ENCODE data around the gene SPPL3. TPM values are rescaled to one million over a fixed set of nuclear protein-coding genes. Genes with fewer than 3 reads are reported as not detected.
A peak's percentile ranks its signal among the peaks of the same experiment; 100 is the strongest.

The SPPL3 gene
- total and polyA plus RNA-seq, 7 donors = 7.3 to 24.2 (median 17.5) TPM

- no peak overlapping the region for H3K4me3 ChIP-seq
- peaks cover 36% of the 10 kb centered on the region for H3K4me1 ChIP-seq
- ATAC-seq (no peak), DNase-seq (no peak)
- H3K27me3 ChIP-seq (ENCODE audit: insufficient read depth in 3 of 3, low read length in 2 of 3) = no peaks in the 10 kb centered on the region
- no peaks in the 10 kb centered on the region for H3K36me3 ChIP-seq (ENCODE audit: insufficient read depth in 1 of 2, low read depth in 1 of 2)
- no peak overlapping the region for H3K27ac ChIP-seq
- intact Hi-C loops (cut with DNase I) = loop anchor here (5.0 kb wide), 2 partner anchors 44 to 114 kb away; partner anchors contain the start of gene SPPL3 (in 1 of the 2)
- 94 to 96% (median 94%) methylated on average over 13 of the region's 13 CpGs for WGBS, 3 donors
- H3K9me3 ChIP-seq = peaks cover 6% of the 10 kb centered on the region
- no peak for TF ChIP-seq CTCF (IDR thresholded peaks at IDR 0.05)
Measured at GRCh38 chr12:120858306-120859088, 45.7 kb downstream of the SPPL3 start.

- Histone ChIP-seq H3K27me3 (ENCODE audit: insufficient read depth in 3 of 3, low read length in 2 of 3) (no peaks in the 10 kb centered on the region), H3K4me3 (no peak overlapping the region), H3K27ac (no peak overlapping the region), H3K4me1 (peaks cover 35% of the 10 kb centered on the region), H3K36me3 (ENCODE audit: insufficient read depth in 1 of 2, low read depth in 1 of 2) (no peaks in the 10 kb centered on the region), H3K9me3 (peaks cover 6% of the 10 kb centered on the region)
- peak; percentile 25 for TF ChIP-seq CTCF (IDR thresholded peaks at IDR 0.05)
- DNase-seq (no peak), ATAC-seq (no peak)
- 35 to 57% (median 57%) methylated on average over 2 of the region's 2 CpGs for whole genome bisulfite sequencing, 3 donors
- intact Hi-C loops (cut with DNase I) = loop anchor here (5.0 kb wide), 2 partner anchors 45 to 115 kb away; partner anchors contain the start of gene SPPL3 (in 1 of the 2)
Measured at GRCh38 chr12:120856980-120857379, 47.2 kb downstream of the SPPL3 start.

GRCh38 chr12:120855823-120856588 lies 48.2 kb downstream of the SPPL3 start:
- Histone ChIP-seq H3K4me3 (no peak overlapping the region), H3K27me3 (ENCODE audit: insufficient read depth in 3 of 3, low read length in 2 of 3) (no peaks in the 10 kb centered on the region), H3K9me3 (peaks cover 6% of the 10 kb centered on the region), H3K4me1 (peaks cover 39% of the 10 kb centered on the region), H3K27ac (no peak overlapping the region), H3K36me3 (ENCODE audit: insufficient read depth in 1 of 2, low read depth in 1 of 2) (no peaks in the 10 kb centered on the region)
- intact Hi-C loops (cut with DNase I) = loop anchor here (5.0 kb wide), 2 partner anchors 46 to 116 kb away; partner anchors contain the start of gene SPPL3 (in 1 of the 2)
- 80 to 90% (median 82%) methylated on average over 6 of the region's 6 CpGs for WGBS, 3 donors
- no peak for ATAC-seq
- TF ChIP-seq CTCF (IDR thresholded peaks at IDR 0.05) = no peak
- no peak for DNase-seq

- H3K27ac ChIP-seq = peak overlapping the region; percentile 13
- WGBS, 3 donors = 69 to 74% (median 72%) methylated on average over 4 of the region's 4 CpGs
- no peak overlapping the region for H3K4me3 ChIP-seq
Measured at GRCh38 chr12:120854804-120855203, 49.4 kb downstream of the SPPL3 start.

More at GRCh38 chr12:120854804-120855203, 49.4 kb downstream of the SPPL3 start:
- no peak for TF ChIP-seq CTCF (IDR thresholded peaks at IDR 0.05)
- intact Hi-C loops (cut with DNase I) = loop anchor here (5.0 kb wide), 2 partner anchors 47 to 117 kb away; partner anchors contain the start of gene SPPL3 (in 1 of the 2)
- H3K36me3 ChIP-seq (ENCODE audit: insufficient read depth in 1 of 2, low read depth in 1 of 2) = no peaks in the 10 kb centered on the region
- peaks cover 51% of the 10 kb centered on the region for H3K4me1 ChIP-seq
- peaks cover 6% of the 10 kb centered on the region for H3K9me3 ChIP-seq
- H3K27me3 ChIP-seq (ENCODE audit: insufficient read depth in 3 of 3, low read length in 2 of 3) = no peaks in the 10 kb centered on the region
- no peak for ATAC-seq
- DNase-seq = no peak
